GM12872 (cell line): Measurements from ENCODE around the gene VEGFC.

Source experiments
- CTCF ChIP-seq: IDR thresholded peaks from 3 replicates; pipeline ENCODE4 v1.5.1; 2011; ENCODE audit warnings: low read depth, mild to moderate bottlenecking, low read length, moderate library complexity; ENCODE audit not compliant: insufficient read depth

The VEGFC gene

GRCh38 chr4:176726803-176727202, 65.9 kb downstream of the VEGFC start:
- TF ChIP-seq CTCF: no peak

GRCh38 chr4:176721459-176721858, 71.3 kb downstream of the VEGFC start:
- TF ChIP-seq CTCF: no peak

GRCh38 chr4:176718881-176719280, 73.8 kb downstream of the VEGFC start:
- no peak for TF ChIP-seq CTCF

- TF ChIP-seq CTCF: no peak
These were observed 75.5 kb downstream of the VEGFC start for GRCh38 chr4:176717237-176717636.

GRCh38 chr4:176709417-176709816, 83.3 kb downstream of the VEGFC start:
- no peak for TF ChIP-seq CTCF

- no peak for TF ChIP-seq CTCF
These were observed 83.9 kb downstream of the VEGFC start for GRCh38 chr4:176708771-176709311.

GRCh38 chr4:176690716-176691115, 102.0 kb downstream of the VEGFC start:
- no peak for TF ChIP-seq CTCF

GRCh38 chr4:176680668-176681180, 112.0 kb downstream of the VEGFC start:
- no peak for TF ChIP-seq CTCF
